ENCODE results near the gene CYP2E1. TPM values are rescaled to one million over a fixed set of nuclear protein-coding genes. Genes with fewer than 3 reads are reported as not detected.
A peak's percentile ranks its signal among the peaks of the same experiment; 100 is the strongest.
"Not testable (repeated sequence)": the region's sequence is repeated elsewhere in the genome, so short reads cannot be mapped to it uniquely, and the experiment has no call there.

Gene CYP2E1
- total RNA-seq = 0.31 TPM

DNA sequence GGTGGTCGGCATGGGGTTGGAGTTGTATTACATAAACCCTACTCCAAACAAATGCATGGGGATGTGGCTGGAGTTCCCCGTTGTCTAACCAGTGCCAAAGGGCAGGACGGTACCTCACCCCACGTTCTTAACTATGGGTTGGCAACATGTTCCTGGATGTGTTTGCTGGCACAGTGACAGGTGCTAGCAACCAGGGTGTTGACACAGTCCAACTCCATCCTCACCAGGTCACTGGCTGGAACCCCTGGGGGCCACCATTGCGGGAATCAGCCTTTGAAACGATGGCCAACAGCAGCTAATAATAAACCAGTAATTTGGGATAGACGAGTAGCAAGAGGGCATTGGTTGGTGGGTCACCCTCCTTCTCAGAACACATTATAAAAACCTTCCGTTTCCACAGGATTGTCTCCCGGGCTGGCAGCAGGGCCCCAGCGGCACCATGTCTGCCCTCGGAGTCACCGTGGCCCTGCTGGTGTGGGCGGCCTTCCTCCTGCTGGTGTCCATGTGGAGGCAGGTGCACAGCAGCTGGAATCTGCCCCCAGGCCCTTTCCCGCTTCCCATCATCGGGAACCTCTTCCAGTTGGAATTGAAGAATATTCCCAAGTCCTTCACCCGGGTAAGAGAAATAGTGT lies at the start of gene CYP2E1:
Gene CYP2E1 (plus strand): TSS at position 407 of the 632 bp plus-strand sequence. CDS start 33 bp downstream, at position 440.
- DNase-seq = no peak

- DNase-seq = no peak
Observed at GRCh38 chr10:133481086-133481643, 46.0 kb upstream of the CYP2E1 start.

- DNase-seq = no peak
Observed at GRCh38 chr10:133481657-133482056, 45.5 kb upstream of the CYP2E1 start.

- DNase-seq = no peak
Observed at GRCh38 chr10:133484818-133485217, 42.3 kb upstream of the CYP2E1 start.

- DNase-seq = no peak
Observed at GRCh38 chr10:133487085-133487484, 40.1 kb upstream of the CYP2E1 start.

- DNase-seq = no peak
Observed at GRCh38 chr10:133488354-133488753, 38.8 kb upstream of the CYP2E1 start.

DNA sequence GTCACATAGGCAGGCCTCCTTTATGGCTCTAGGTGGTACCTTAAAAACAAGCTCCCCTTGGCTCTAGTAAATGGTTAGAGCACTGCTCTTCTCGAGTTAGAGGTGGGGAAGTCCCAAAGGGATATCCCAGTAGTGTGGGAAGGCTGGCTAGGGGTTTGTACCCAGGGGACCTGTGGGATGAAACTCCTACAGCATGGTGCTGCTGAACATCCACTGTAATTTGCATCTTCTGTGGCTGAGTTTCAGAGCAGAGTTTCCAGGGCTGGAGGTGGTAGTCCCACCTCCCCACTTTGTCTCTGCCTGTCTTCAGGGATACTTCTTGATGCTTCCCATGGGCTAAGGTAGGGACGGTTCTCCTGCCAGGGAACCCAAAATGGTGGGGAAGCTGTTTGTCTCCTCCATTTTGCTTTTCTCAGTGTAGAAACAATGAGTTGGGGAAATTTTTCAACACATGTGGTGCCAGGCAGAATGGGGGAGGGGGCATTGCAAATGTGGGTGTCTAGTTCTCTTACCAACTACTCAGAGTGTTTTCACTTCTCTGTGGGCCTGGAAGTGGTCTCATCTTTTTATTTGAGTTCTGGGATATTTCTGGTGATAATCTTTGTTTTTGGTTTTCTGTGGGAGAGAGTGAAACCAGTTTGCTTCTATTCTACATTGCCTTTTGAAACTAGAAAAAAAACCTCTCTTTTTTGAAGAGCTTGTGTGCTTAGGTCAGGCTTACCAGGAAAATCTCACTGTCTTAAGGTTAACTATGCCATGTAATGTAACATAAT lies 37.2 kb upstream of the CYP2E1 start:
- no peak for DNase-seq

DNA sequence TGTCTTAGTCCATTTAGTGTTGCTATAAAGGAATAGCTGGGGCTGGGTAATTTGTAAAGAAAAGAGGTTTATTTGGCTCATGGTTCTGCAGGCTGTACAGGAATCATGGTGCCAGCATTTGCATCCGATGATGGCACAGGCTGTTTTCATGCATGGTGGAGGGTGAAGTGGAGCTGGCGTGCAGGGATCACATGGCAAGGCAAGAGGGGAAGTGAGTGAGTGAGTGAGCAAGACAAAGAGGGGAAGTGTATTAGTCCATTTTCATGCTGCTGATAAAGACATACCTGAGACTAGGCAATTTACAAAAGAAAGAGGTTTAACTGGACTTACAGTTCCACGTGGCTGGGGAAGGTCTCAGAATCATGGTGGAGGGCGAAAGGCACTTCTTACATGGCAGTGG lies 33.6 kb upstream of the CYP2E1 start:
- DNase-seq = not testable (repeated sequence)

DNA sequence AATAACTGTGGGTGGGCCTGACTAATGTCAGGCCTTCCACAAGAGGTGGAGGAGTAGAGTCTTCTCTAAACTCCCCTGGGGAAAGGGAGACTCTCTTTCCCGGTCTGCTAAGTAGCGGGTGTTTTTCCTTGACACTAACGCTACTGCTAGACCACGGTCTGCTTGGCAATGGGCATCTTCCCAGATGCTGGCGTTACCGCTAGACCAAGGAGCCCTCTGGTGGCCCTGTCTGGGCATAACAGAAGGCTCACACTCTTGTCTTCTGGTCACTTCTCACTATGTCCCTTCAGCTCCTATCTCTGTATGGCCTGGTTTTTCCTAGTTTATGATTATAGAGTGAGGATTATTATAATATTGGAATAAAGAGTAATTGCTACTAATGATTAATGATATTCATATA lies 29.8 kb upstream of the CYP2E1 start:
- DNase-seq = not testable (repeated sequence)

- DNase-seq = not testable (repeated sequence)
Observed at GRCh38 chr10:133499176-133499575, 28.0 kb upstream of the CYP2E1 start.

DNA sequence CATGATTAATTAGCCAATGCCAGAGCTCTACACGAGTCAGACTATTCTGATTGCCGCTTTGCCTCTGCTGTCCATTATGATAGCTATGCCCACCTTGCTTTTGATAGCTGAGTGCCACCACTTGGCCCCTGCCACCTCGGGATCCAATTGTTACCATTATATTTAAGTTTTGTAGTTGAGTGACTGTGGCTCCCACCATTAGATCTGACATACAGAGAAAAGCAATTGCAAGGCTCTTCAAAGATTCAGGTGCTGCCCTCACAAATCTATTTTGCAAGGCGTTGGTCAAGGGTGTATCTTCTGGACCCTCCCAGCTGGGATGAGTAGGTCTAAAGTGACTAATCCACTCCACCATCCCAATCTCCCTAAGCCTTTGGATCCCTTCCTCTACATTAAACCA lies 26.3 kb upstream of the CYP2E1 start:
- not testable (repeated sequence) for DNase-seq

DNA sequence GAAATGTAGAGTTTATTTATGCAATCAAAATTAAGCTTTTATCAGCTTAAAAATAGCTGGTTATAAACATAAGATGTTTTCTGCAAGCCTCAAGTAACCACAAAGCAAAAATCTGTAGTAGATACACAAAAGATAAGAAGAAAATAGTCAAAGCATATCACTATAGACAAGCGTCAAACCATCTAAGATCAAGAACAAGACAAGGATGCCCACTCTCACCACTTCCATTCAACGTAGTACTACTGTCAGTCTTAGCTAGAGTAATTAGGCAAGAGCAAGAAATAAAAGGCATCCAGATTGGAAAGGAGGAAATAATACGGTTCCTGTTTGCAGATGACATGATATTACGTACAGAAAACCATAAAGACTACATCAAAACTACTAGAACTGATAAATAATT lies 17.5 kb upstream of the CYP2E1 start:
- DNase-seq = no peak

- DNase-seq = no peak
Observed at GRCh38 chr10:133511408-133511807, 15.8 kb upstream of the CYP2E1 start.

GRCh38 chr10:133511907-133512528 lies 15.1 kb upstream of the CYP2E1 start:
- no peak for DNase-seq

DNA sequence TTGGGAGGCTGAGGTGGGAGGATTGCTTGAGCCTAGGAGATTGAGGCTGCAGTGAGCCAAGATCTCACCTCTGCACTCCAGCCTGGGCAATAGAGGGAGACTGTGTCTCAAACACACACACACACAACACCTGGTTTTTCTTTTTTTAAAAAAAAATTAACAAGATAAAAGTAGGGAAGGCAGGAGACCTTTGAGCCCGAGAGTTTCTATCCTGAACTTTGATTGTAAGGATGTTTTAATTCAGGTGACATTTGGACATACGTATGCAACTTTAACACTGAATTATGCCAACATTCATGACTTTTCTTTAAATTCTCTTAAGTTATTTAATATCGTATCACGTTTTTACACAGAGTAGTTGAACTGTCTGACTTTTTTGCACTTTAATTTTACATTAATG lies 11.7 kb upstream of the CYP2E1 start:
- DNase-seq = no peak

- DNase-seq = no peak
Observed at GRCh38 chr10:133516057-133516456, 11.1 kb upstream of the CYP2E1 start.

DNA sequence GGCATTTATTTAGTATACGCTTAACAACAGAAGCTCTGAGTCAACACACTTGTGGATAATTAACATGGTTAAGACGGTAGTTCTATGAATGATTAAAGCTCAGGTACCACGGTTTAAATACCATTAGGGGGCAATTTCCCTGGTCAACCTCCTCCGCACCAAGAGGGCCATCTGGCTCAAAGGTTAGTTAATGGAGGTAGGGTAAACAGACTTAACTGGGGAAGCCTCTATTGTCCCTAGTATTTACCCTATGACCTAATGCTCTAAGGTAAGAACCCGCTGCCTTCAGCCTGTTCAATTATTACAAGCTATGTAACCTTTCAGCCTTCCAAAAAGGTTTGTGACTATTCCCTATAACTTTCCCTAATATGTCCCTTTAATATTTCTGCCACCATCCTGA lies 8.6 kb upstream of the CYP2E1 start:
- not testable (repeated sequence) for DNase-seq

DNA sequence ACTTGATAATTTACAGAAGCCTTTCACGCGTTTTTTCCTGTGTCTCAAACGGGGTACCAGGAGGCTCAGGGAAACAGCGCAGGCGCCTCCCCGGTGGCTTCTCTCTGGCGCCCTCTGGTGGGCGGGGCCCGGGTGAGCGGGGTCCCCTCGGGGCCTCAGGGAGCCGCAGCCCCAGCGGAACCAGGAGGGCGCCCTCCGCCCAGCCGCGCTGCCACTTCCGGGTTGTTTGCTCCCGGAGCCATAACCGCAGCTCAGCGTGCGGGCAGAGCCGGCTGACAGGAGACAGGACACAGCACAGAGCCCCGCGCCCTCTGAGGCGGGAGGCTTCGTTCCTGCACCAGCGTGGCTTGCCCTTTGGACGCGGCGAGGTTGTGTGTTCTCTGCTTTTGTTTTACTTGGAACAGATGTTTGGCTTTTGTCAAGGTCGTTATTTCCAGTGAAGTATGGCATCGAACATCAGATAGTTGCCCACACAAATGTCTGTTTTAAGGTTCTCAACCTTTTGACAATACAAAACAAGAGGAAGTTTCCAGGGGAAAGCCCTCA lies 6.9 kb upstream of the CYP2E1 start:
- DNase-seq = peak; percentile 34

DNA sequence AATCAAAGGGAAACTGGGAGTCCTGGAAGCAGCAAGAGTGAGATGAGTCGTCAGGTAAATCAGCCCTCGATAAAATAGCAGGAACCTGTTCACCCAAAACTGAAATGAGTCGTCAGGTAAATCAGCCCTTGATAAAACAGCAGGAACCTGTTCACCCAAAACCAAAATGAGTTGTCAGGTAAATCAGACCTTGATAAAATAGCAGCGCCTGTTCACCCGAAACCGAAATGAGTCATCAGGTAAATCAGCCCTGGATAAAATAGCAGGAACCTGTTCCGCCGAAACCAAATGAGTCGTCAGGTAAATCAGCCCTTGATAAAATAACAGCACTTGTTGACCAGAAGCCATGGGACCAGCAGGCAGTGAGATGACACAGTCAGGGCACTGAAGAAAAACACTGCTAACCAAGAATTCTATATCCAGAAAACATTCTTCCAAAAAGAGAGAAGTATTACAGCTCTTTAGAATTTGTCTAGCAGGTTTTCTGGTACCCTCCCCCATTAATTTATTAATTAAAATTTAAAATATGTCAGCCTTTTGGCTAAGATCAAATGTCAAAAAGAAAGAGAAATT lies 3.4 kb upstream of the CYP2E1 start:
- DNase-seq = no peak

DNA sequence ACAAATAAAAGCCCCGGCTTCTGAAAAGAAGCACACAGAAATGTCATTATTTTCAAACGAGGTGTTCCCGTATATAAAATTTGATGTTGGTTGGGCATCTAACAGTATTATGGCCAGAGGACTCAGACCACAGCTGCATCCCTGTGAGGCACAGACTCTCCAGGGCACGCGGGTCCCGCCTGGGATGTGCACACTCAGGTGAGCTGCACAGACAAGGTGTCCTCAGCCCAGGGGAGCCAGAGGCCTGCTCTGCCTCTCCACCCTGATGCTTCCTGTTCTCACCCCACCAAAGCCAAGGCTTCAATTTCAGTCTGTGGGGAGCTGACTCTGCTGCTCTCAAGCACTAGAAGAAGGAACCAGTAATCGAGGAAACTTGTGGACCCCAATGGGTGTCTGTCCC lies 1.7 kb upstream of the CYP2E1 start:
- DNase-seq = no peak

DNA sequence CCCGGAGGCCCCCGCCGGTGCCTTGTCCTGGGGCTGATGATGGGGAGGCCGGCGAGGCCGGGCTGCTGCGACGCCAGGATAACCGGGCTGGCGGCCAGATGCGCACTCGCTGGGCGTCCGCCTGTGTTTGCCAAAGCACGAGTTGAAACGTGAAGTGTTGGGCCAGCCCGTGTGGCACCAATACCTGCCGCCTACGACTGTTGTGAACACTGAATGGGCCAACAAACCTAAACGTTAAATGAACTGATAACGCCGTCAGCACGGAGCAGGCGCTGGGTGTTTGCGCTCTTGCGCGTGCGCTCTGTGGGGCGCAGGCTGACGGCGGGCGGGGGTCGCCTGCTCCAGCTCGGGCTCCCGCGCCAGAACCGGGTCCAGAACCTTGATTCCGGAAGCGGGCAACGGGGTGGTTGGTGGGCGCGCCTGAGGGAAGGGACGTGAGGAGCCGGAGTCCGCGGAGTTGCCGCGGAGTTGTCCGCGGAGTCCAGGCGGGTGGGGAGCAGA lies 658 bp downstream of the CYP2E1 start:
- DNase-seq = no peak

DNA sequence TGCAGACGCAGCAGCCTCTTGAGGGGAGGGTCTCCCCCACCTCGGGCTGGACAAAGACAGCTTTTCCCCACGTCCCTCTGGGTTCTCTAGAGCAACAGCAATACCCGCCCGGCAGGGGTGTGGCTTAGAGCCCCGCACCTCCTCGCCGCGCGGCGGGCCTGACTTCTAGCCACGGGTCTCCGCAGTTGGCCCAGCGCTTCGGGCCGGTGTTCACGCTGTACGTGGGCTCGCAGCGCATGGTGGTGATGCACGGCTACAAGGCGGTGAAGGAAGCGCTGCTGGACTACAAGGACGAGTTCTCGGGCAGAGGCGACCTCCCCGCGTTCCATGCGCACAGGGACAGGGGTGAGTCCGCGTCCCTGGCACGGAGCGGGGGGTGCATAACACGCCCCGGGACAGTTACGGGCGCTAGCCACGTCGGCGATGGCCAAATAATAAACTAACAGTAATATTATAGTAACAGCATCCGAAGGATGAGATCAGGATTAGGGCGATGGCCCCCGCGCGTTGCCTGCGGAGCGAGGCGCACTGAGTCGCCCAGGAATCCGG lies 1.2 kb downstream of the CYP2E1 start:
- DNase-seq = peak; percentile 0

Data from tongue (tissue), 2 donors.